Smooth muscle cell of the umbilical artery (primary cell): Measurements from ENCODE around the gene MYLK3. TPM values are rescaled to one million over a fixed set of nuclear protein-coding genes. Genes with fewer than 3 reads are reported as not detected.

Experiments used
- total RNA-seq: library from RNA; depleted of rRNA; stranded (reverse); fragments of >200 nt; gene quantifications from 2 replicates; pipeline ENCODE4 v1.2.3, GENCODE V29; 2014

The MYLK3 gene
- under 0.01 and 0.32 TPM in 2 replicates for total RNA-seq

GRCh38 chr16:46747777-46748651 lies at the start of gene MYLK3:
Gene MYLK3, minus strand, starts transcription at chr16:46748344. Its CDS starts 151 bp downstream, at chr16:46748193.

GRCh38 chr16:46689365-46690280 lies 58.5 kb downstream of the MYLK3 start, which contains the start of gene ORC6:
Gene ORC6, plus strand, starts transcription at chr16:46689659. Its CDS starts 47 bp downstream, at chr16:46689706.

GRCh38 chr16:46688654-46689364 lies 59.3 kb downstream of the MYLK3 start, which contains the start of gene VPS35:
Gene VPS35, minus strand, starts transcription at chr16:46689178. Its CDS starts 45 bp downstream, at chr16:46689133.

Other genes starting within 250 kb of the MYLK3 start
- 1.8 and 19.7 TPM in 2 replicates for gene SHCBP1, start 127.0 kb downstream of the MYLK3 start, total RNA-seq
- gene VPS35, start 59.2 kb downstream of the MYLK3 start, total RNA-seq: 133 and 140 TPM in 2 replicates
- gene ORC6, start 58.7 kb downstream of the MYLK3 start, total RNA-seq: 2.4 and 10.2 TPM in 2 replicates
- 12.6 and 14.3 TPM in 2 replicates for gene C16orf87, start 82.8 kb upstream of the MYLK3 start, total RNA-seq
- gene GPT2, start 136.0 kb upstream of the MYLK3 start, total RNA-seq: 32.1 and 36.9 TPM in 2 replicates
- 79.2 and 81.4 TPM in 2 replicates for gene DNAJA2, start 225.3 kb upstream of the MYLK3 start, total RNA-seq